HCT116 (cell line): ENCODE results near the gene SDK2. TPM values are rescaled to one million over a fixed set of nuclear protein-coding genes. Genes with fewer than 3 reads are reported as not detected.

Experiments used
- ATAC-seq: fragments of 200-7000 bp; cut with Tn5 transposase; 2 replicates; pipeline ENCODE4 v1.9.1; 2020; ENCODE audit warnings: mild to moderate bottlenecking, moderate library complexity
- BruUV-seq: library from RNA; stranded (reverse); fragments of 400-500 nt; replicated peaks from 2 replicates; lab custom pipeline; 2021; lab: Mats Ljungman, UMichigan
- CTCF ChIA-PET: fragments of 300-600 bp; sonication (Branson Sonifier 250); formaldehyde crosslinking; loops from one replicate; lab custom pipeline; 2021; ENCODE audit warnings: antibody characterized with exemption; lab: Charles Lee
- POLR2A ChIA-PET: fragments of 300-600, 350-600 bp; sonication (Branson Sonifier 250); formaldehyde crosslinking; loops from one replicate; lab custom pipeline; 2021; ENCODE audit warnings: antibody characterized with exemption; lab: Charles Lee
- RAD21 ChIA-PET, 2 experiments: fragments of 300-600 bp; sonication (Branson Sonifier 250); formaldehyde crosslinking; loops; one replicate each; lab custom pipeline; 2023; ENCODE audit warnings: low total read pairs in 2 of 2; ENCODE audit not compliant: uncharacterized antibody in 2 of 2, unreplicated experiment in 2 of 2, low non-redundant PET in 1 of 2; lab: Charles Lee
- DNase-seq: peaks from one replicate; pipeline ENCODE4 v3.0.0-alpha.2; 2010; ENCODE audit warnings: low read depth, low spot score
- H2AFZ ChIP-seq: fragments of 200-600 bp; shearing (Covaris generic), sonication (generic); 2 replicates; pipeline ENCODE4 v1.6.1; 2017; ENCODE audit warnings: low read depth, mixed run types, mixed read lengths, antibody characterized with exemption, low read length; ENCODE audit not compliant: poor library complexity, severe bottlenecking
- H3K27ac ChIP-seq: 2 replicates; pipeline ENCODE4 v1.5.1; 2012; ENCODE audit warnings: low read depth, low read length
- H3K27me3 ChIP-seq: fragments of 200-600 bp; sonication (generic); 2 replicates; pipeline ENCODE4 v1.6.1; 2016; ENCODE audit warnings: mixed run types, low read length, mixed read lengths; ENCODE audit not compliant: insufficient read depth
- H3K36me3 ChIP-seq, 2 experiments: fragments of 200-500 bp in 1 of 2; fragments of 200-600 bp in 1 of 2; sonication (Bioruptor generic) in 1 of 2; sonication (generic) in 1 of 2; 2 replicates each; pipeline versions ENCODE4 v1.5.1 to v1.6.1; 2014 to 2016; ENCODE audit warnings: low read length in 2 of 2, inconsistent platforms in 1 of 2, mixed read lengths in 1 of 2, mixed run types in 1 of 2; ENCODE audit not compliant: insufficient read depth in 2 of 2, control insufficient read depth in 1 of 2
- H3K4me1 ChIP-seq, 2 experiments: fragments of 200-600 bp in 1 of 2; sonication (generic) in 1 of 2; 2 replicates each; pipeline versions ENCODE4 v1.5.1 to v1.6.1; 2012 to 2017; ENCODE audit warnings: low read length in 2 of 2, inconsistent platforms in 1 of 2, mild to moderate bottlenecking in 1 of 2, mixed read lengths in 1 of 2, mixed run types in 1 of 2, moderate library complexity in 1 of 2; ENCODE audit not compliant: insufficient read depth in 2 of 2, control insufficient read depth in 1 of 2
- H3K4me2 ChIP-seq: fragments of 200-600 bp; sonication (generic); 2 replicates; pipeline ENCODE4 v1.6.1; 2017; ENCODE audit warnings: mixed run types, low read length, mixed read lengths
- H3K4me3 ChIP-seq, 2 experiments: fragments of 200-600 bp in 1 of 2; sonication (generic) in 1 of 2; replicated peaks in 1 of 2; 2 replicates each; pipeline ENCODE4 v1.5.1; 2011 to 2016; ENCODE audit warnings: low read length in 2 of 2, control low read depth in 1 of 2, low read depth in 1 of 2, mild to moderate bottlenecking in 1 of 2, mixed read lengths in 1 of 2, mixed run types in 1 of 2
- H3K79me2 ChIP-seq: fragments of 200-600 bp; sonication (generic); 2 replicates; pipeline ENCODE4 v1.6.1; 2017; ENCODE audit warnings: mild to moderate bottlenecking, mixed run types, low read length, moderate library complexity, mixed read lengths; ENCODE audit not compliant: insufficient read depth
- H3K9ac ChIP-seq: fragments of 200-600 bp; sonication (generic); 2 replicates; pipeline ENCODE4 v1.6.1; 2016; ENCODE audit warnings: low read length, mixed read lengths
- H3K9me2 ChIP-seq: fragments of 200-600 bp; sonication (generic), shearing (Covaris generic); 2 replicates; pipeline ENCODE4 v1.6.1; 2017; ENCODE audit warnings: mixed run types, mild to moderate bottlenecking, moderate library complexity; ENCODE audit not compliant: insufficient read depth
- H3K9me3 ChIP-seq, 2 experiments: fragments of 200-500 bp in 1 of 2; fragments of 200-600 bp in 1 of 2; sonication (Bioruptor generic) in 1 of 2; sonication (generic) in 1 of 2; 2 replicates each; pipeline ENCODE4 v1.6.1; 2014 to 2017; ENCODE audit warnings: low read length in 2 of 2, mixed read lengths in 2 of 2, inconsistent platforms in 1 of 2, low read depth in 1 of 2, mild to moderate bottlenecking in 1 of 2, mixed run types in 1 of 2, moderate library complexity in 1 of 2; ENCODE audit not compliant: control insufficient read depth in 1 of 2, insufficient read depth in 1 of 2
- H4K20me1 ChIP-seq: fragments of 200-600 bp; sonication (generic), shearing (Covaris generic); 2 replicates; pipeline ENCODE4 v1.6.1; 2017; ENCODE audit warnings: mixed run types, mild to moderate bottlenecking, moderate library complexity; ENCODE audit not compliant: insufficient read depth
- CBX3 ChIP-seq: IDR thresholded peaks from 2 replicates; pipeline ENCODE4 v1.6.1; 2012; ENCODE audit warnings: low read depth
- CEBPB ChIP-seq: IDR thresholded peaks from 2 replicates; pipeline ENCODE4 v1.6.1; 2012; ENCODE audit warnings: low read depth
- CTCF ChIP-seq, 3 experiments: fragments of 200-600 bp in 1 of 3; sonication (generic) in 1 of 3; IDR thresholded peaks in 2 of 3; conservative IDR thresholded peaks in 1 of 3; 2 replicates each; pipeline ENCODE4 v1.5.1; 2012 to 2017; ENCODE audit warnings: low read depth in 2 of 3, low read length in 2 of 3, antibody characterized with exemption in 1 of 3, borderline replicate concordance in 1 of 3, control low read depth in 1 of 3, mild to moderate bottlenecking in 1 of 3, mixed read lengths in 1 of 3, mixed run types in 1 of 3, moderate library complexity in 1 of 3; ENCODE audit not compliant: insufficient read depth in 1 of 3
- EGR1 ChIP-seq: IDR thresholded peaks from 2 replicates; pipeline ENCODE4 v1.6.1; 2012; ENCODE audit warnings: low read depth
- ELF1 ChIP-seq: IDR thresholded peaks from 2 replicates; pipeline ENCODE4 v1.6.1; 2012; ENCODE audit warnings: low read depth, borderline replicate concordance
- EZH2 ChIP-seq: fragments of 200-600 bp; sonication (generic); IDR thresholded peaks from 2 replicates; pipeline ENCODE4 v1.6.1; 2017; ENCODE audit warnings: antibody characterized with exemption, mixed run types
- FOSL1 ChIP-seq: IDR thresholded peaks from 2 replicates; pipeline ENCODE4 v1.6.1; 2012; ENCODE audit warnings: low read depth
- JUND ChIP-seq: IDR thresholded peaks from 2 replicates; pipeline ENCODE4 v1.6.1; 2012
- POLR2AphosphoS5 ChIP-seq: IDR thresholded peaks from 2 replicates; pipeline ENCODE4 v1.6.1; 2011; ENCODE audit warnings: mild to moderate bottlenecking, low read depth, low read length, moderate library complexity
- RAD21 ChIP-seq: IDR thresholded peaks from 2 replicates; pipeline ENCODE4 v1.6.1; 2012; ENCODE audit warnings: low read depth, mild to moderate bottlenecking
- SIN3A ChIP-seq: IDR thresholded peaks from 2 replicates; pipeline ENCODE4 v1.6.1; 2012; ENCODE audit warnings: low read depth
- SP1 ChIP-seq: IDR thresholded peaks from 2 replicates; pipeline ENCODE4 v1.6.1; 2012; ENCODE audit warnings: low read depth
- SRF ChIP-seq: IDR thresholded peaks from 2 replicates; pipeline ENCODE4 v1.6.1; 2012; ENCODE audit warnings: low read depth
- TCF7L2 ChIP-seq: IDR thresholded peaks from 2 replicates; pipeline ENCODE4 v1.7.0; 2011; ENCODE audit warnings: borderline replicate concordance, inconsistent platforms; ENCODE audit not compliant: insufficient read depth, insufficient read length; ENCODE audit errors: extremely low read depth
- YY1 ChIP-seq: IDR thresholded peaks from 2 replicates; pipeline ENCODE4 v1.6.1; 2011; ENCODE audit warnings: low read length, low read depth, moderate library complexity, mild to moderate bottlenecking; ENCODE audit not compliant: insufficient replicate concordance; ENCODE audit errors: extremely low read depth
- intact Hi-C: fragments of 100-400 bp; cut with micrococcal nuclease; formaldehyde crosslinking; loops from 2 replicates; pipeline ENCODE4 v1.10.0; 2022
- total RNA-seq: library from RNA; stranded (reverse); gene quantifications from one replicate; pipeline ENCODE4 v1.2.1, GENCODE V29; 2021; ENCODE audit not compliant: unreplicated experiment

Gene SDK2
- total RNA-seq, 1 experiment from 2014 or later, result 0.10 TPM

GRCh38 chr17:73386561-73386960 is 257.7 kb downstream of the SDK2 start:
- Histone ChIP-seq H3K4me3 (no peak overlapping the region), H3K4me1 (no peaks in the 10 kb centered on the region), H3K9me3 (no peaks in the 10 kb centered on the region), H3K9ac (no peak overlapping the region), H4K20me1 (no peaks in the 10 kb centered on the region), H3K9me2 (no peaks in the 10 kb centered on the region), H3K36me3 (no peaks in the 10 kb centered on the region), H2AFZ (no peak overlapping the region), H3K27me3 (peaks cover 15% of the 10 kb centered on the region; the same call in 1 of the 2 replicates), H3K4me2 (no peak overlapping the region), H3K79me2 (no peaks in the 10 kb centered on the region), H3K27ac (no peak overlapping the region)
- no peak for DNase-seq
- no peak for TF ChIP-seq CTCF (IDR thresholded peaks at IDR 0.05 in 2 of 3, conservative IDR thresholded peaks at IDR 0.05 in 1 of 3; ENCODE audit: borderline replicate concordance in 1 of 3, insufficient read depth in 1 of 3, low read depth in 2 of 3, low read length in 2 of 3)
- no peak for TF ChIP-seq ELF1
- TF ChIP-seq POLR2AphosphoS5, result no peak
- TF ChIP-seq RAD21, result no peak
- no peak for TF ChIP-seq CEBPB
- no peak for TF ChIP-seq FOSL1
- no peak for TF ChIP-seq TCF7L2
- TF ChIP-seq JUND, result no peak
- TF ChIP-seq CBX3, result no peak
- TF ChIP-seq SP1, result no peak
- TF ChIP-seq YY1, result no peak
- TF ChIP-seq EGR1, result no peak
- no peak for TF ChIP-seq SIN3A
- no peak for TF ChIP-seq SRF
- no peak for TF ChIP-seq EZH2
- ChIA-PET CTCF (no interaction called here), POLR2A (no interaction called here), RAD21 (no interaction called here)
- intact Hi-C loops, result no loop called here
- no peak for ATAC-seq
- no TSS peak for BruUV-seq
